ENCODE data around the gene UBA52. TPM values are rescaled to one million over a fixed set of nuclear protein-coding genes. Genes with fewer than 3 reads are reported as not detected.

Gene UBA52
- total and polyA plus RNA-seq, 2 experiments from 2014 or later, result 627 to 1,301 TPM

DNA sequence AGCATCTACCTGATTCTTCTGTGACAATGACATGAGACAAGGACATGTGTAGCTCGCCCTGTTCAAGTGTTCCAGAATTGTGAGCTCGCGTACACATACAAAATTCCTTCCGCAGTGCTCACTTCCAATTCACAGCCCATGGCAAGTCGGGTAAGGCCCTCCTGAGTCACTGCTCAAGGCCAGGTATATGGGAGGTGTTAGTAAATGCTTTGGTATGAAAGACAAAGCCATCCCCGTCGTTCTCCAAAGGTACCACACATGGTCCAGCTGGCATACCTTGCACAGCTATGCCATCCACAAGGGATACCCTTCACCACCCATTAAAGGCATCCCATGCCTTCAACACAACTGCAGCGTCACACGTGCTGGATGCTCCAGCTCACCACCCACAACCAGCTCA is 45.3 kb upstream of the UBA52 start:
- ATAC-seq (no peak), DNase-seq (ENCODE audit: low spot score) (no peak)
- Histone ChIP-seq H3K4me3 (no peak overlapping the region), H4K20me1 (replicated peaks; ENCODE audit: insufficient read depth) (no peaks in the 10 kb centered on the region), H2AFZ (no peak overlapping the region), H3K4me1 (ENCODE audit: insufficient read depth) (no peaks in the 10 kb centered on the region), H3K4me2 (no peak overlapping the region), H3K79me2 (replicated peaks; ENCODE audit: insufficient read depth) (no peaks in the 10 kb centered on the region), H3K27me3 (ENCODE audit: insufficient read depth) (no peaks in the 10 kb centered on the region), H3K9me2 (ENCODE audit: insufficient read depth) (no peaks in the 10 kb centered on the region), H3K36me3 (ENCODE audit: insufficient read depth) (no peaks in the 10 kb centered on the region; the same call in 1 of the 2 replicates), H3F3A (replicated peaks; ENCODE audit: low read depth) (peaks cover 12% of the 10 kb centered on the region), H3K27ac (ENCODE audit: low read depth) (no peak overlapping the region)
- H3K36me3 Mint-ChIP-seq (ENCODE audit: low read depth), result peaks cover 3% of the 10 kb centered on the region; the same call in 2 of the 3 replicates
- peaks cover 10% of the 10 kb centered on the region for H3K27me3 Mint-ChIP-seq (ENCODE audit: insufficient read depth, low read depth, poor library complexity)
- no peak overlapping the region; the same call in 1 of the 2 replicates for H3K27ac Mint-ChIP-seq
- no peak for TF ChIP-seq EZH2 (IDR thresholded peaks at IDR 0.05; ENCODE audit: low read depth, unreplicated experiment)
- TF ChIP-seq STAT1 (IDR thresholded peaks at IDR 0.05; ENCODE audit: unreplicated experiment), result no peak
- TF ChIP-seq, protein P1, sequence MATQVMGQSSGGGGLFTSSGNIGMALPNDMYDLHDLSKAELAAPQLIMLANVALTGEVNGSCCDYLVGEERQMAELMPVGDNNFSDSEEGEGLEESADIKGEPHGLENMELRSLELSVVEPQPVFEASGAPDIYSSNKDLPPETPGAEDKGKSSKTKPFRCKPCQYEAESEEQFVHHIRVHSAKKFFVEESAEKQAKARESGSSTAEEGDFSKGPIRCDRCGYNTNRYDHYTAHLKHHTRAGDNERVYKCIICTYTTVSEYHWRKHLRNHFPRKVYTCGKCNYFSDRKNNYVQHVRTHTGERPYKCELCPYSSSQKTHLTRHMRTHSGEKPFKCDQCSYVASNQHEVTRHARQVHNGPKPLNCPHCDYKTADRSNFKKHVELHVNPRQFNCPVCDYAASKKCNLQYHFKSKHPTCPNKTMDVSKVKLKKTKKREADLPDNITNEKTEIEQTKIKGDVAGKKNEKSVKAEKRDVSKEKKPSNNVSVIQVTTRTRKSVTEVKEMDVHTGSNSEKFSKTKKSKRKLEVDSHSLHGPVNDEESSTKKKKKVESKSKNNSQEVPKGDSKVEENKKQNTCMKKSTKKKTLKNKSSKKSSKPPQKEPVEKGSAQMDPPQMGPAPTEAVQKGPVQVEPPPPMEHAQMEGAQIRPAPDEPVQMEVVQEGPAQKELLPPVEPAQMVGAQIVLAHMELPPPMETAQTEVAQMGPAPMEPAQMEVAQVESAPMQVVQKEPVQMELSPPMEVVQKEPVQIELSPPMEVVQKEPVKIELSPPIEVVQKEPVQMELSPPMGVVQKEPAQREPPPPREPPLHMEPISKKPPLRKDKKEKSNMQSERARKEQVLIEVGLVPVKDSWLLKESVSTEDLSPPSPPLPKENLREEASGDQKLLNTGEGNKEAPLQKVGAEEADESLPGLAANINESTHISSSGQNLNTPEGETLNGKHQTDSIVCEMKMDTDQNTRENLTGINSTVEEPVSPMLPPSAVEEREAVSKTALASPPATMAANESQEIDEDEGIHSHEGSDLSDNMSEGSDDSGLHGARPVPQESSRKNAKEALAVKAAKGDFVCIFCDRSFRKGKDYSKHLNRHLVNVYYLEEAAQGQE (IDR thresholded peaks at IDR 0.05; ENCODE audit: unreplicated experiment), result no peak
- TF ChIP-seq, protein P2, sequence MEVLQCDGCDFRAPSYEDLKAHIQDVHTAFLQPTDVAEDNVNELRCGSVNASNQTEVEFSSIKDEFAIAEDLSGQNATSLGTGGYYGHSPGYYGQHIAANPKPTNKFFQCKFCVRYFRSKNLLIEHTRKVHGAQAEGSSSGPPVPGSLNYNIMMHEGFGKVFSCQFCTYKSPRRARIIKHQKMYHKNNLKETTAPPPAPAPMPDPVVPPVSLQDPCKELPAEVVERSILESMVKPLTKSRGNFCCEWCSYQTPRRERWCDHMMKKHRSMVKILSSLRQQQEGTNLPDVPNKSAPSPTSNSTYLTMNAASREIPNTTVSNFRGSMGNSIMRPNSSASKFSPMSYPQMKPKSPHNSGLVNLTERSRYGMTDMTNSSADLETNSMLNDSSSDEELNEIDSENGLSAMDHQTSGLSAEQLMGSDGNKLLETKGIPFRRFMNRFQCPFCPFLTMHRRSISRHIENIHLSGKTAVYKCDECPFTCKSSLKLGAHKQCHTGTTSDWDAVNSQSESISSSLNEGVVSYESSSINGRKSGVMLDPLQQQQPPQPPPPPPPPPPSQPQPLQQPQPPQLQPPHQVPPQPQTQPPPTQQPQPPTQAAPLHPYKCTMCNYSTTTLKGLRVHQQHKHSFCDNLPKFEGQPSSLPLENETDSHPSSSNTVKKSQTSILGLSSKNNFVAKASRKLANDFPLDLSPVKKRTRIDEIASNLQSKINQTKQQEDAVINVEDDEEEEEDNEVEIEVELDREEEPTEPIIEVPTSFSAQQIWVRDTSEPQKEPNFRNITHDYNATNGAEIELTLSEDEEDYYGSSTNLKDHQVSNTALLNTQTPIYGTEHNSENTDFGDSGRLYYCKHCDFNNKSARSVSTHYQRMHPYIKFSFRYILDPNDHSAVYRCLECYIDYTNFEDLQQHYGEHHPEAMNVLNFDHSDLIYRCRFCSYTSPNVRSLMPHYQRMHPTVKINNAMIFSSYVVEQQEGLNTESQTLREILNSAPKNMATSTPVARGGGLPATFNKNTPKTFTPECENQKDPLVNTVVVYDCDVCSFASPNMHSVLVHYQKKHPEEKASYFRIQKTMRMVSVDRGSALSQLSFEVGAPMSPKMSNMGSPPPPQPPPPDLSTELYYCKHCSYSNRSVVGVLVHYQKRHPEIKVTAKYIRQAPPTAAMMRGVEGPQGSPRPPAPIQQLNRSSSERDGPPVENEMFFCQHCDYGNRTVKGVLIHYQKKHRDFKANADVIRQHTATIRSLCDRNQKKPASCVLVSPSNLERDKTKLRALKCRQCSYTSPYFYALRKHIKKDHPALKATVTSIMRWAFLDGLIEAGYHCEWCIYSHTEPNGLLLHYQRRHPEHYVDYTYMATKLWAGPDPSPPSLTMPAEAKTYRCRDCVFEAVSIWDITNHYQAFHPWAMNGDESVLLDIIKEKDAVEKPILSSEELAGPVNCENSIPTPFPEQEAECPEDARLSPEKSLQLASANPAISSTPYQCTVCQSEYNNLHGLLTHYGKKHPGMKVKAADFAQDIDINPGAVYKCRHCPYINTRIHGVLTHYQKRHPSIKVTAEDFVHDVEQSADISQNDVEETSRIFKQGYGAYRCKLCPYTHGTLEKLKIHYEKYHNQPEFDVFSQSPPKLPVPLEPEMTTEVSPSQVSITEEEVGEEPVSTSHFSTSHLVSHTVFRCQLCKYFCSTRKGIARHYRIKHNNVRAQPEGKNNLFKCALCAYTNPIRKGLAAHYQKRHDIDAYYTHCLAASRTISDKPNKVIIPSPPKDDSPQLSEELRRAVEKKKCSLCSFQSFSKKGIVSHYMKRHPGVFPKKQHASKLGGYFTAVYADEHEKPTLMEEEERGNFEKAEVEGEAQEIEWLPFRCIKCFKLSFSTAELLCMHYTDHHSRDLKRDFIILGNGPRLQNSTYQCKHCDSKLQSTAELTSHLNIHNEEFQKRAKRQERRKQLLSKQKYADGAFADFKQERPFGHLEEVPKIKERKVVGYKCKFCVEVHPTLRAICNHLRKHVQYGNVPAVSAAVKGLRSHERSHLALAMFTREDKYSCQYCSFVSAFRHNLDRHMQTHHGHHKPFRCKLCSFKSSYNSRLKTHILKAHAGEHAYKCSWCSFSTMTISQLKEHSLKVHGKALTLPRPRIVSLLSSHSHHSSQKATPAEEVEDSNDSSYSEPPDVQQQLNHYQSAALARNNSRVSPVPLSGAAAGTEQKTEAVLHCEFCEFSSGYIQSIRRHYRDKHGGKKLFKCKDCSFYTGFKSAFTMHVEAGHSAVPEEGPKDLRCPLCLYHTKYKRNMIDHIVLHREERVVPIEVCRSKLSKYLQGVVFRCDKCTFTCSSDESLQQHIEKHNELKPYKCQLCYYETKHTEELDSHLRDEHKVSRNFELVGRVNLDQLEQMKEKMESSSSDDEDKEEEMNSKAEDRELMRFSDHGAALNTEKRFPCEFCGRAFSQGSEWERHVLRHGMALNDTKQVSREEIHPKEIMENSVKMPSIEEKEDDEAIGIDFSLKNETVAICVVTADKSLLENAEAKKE (CRISPR knock-in tag; IDR thresholded peaks at IDR 0.05), result no peak
- TF ChIP-seq ZNF114 (CRISPR knock-in tag; IDR thresholded peaks at IDR 0.05), result no peak
- TF ChIP-seq POLR2AphosphoS5 (IDR thresholded peaks at IDR 0.05; ENCODE audit: low read depth), result no peak
- TF ChIP-seq, protein P3, sequence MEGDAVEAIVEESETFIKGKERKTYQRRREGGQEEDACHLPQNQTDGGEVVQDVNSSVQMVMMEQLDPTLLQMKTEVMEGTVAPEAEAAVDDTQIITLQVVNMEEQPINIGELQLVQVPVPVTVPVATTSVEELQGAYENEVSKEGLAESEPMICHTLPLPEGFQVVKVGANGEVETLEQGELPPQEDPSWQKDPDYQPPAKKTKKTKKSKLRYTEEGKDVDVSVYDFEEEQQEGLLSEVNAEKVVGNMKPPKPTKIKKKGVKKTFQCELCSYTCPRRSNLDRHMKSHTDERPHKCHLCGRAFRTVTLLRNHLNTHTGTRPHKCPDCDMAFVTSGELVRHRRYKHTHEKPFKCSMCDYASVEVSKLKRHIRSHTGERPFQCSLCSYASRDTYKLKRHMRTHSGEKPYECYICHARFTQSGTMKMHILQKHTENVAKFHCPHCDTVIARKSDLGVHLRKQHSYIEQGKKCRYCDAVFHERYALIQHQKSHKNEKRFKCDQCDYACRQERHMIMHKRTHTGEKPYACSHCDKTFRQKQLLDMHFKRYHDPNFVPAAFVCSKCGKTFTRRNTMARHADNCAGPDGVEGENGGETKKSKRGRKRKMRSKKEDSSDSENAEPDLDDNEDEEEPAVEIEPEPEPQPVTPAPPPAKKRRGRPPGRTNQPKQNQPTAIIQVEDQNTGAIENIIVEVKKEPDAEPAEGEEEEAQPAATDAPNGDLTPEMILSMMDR (conservative IDR thresholded peaks at IDR 0.05; ENCODE audit: low read depth in 2 of 2), result no peak
- TF ChIP-seq EZH2phosphoT487 (IDR thresholded peaks at IDR 0.05; ENCODE audit: unreplicated experiment), result no peak
- no peak for TF ChIP-seq ZNF331 (CRISPR knock-in tag; IDR thresholded peaks at IDR 0.05; ENCODE audit: low read depth)
- no peak for TF ChIP-seq CREB1 (CRISPR knock-in tag; IDR thresholded peaks at IDR 0.05; ENCODE audit: low read depth)
- TF ChIP-seq JUNB (IDR thresholded peaks at IDR 0.05; ENCODE audit: unreplicated experiment), result no peak
- TF ChIP-seq, protein P4, sequence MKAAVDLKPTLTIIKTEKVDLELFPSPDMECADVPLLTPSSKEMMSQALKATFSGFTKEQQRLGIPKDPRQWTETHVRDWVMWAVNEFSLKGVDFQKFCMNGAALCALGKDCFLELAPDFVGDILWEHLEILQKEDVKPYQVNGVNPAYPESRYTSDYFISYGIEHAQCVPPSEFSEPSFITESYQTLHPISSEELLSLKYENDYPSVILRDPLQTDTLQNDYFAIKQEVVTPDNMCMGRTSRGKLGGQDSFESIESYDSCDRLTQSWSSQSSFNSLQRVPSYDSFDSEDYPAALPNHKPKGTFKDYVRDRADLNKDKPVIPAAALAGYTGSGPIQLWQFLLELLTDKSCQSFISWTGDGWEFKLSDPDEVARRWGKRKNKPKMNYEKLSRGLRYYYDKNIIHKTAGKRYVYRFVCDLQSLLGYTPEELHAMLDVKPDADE (IDR thresholded peaks at IDR 0.05), result no peak
- TF ChIP-seq NANOG (IDR thresholded peaks at IDR 0.05; ENCODE audit: borderline replicate concordance), result no peak
- no peaks in the 10 kb centered on the region; the same call in 2 of the 3 replicates for H3K4me1 Mint-ChIP-seq
- H3K4me3 Mint-ChIP-seq, result no peak overlapping the region
- no peaks in the 10 kb centered on the region for H3K9me3 Mint-ChIP-seq
